ENCODE measurements around the gene MROH2A.
"Not testable (repeated sequence)": the region's sequence is repeated elsewhere in the genome, so short reads cannot be mapped to it uniquely, and the experiment has no call there.

MROH2A gene

DNA sequence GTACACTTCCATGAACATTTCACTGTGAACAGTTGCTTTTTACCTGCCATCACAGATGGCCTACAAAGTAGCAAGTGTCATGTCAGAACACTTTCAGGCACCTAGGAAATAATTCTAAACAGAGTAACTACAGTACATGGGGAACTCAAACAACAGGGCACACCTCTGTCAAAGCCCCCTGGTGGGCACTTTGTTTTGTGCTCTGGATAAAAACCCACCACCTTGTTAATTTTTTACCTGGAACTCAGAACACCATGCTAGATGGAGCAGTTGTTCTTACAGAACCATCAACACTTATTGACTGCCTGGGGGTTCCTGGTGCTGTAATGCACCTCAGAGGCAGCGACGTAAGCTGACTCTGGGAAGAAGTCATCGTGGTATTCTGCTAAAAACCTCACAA lies 87.7 kb downstream of the MROH2A start:
- DNase-seq: no peak

DNA sequence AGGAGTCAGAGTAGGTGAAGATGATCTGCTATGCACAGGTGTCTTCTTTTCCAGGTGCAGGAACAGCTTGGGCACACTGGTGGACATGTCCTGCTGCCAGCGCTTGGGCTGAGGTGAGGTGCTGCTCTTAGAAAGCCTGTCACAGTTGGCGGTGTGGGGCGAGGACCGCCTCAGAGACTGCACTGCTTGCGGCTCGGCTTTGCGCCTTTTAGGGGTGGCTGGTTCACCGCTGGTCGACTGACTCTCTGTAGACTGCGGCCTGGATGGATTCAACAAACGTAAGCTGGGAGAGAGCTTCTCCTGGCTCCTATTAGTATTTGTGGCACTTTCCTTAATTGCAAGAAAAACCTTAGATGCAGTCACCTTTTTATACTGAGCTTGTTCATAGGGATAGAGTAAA lies 88.3 kb downstream of the MROH2A start:
- no peak for DNase-seq

DNA sequence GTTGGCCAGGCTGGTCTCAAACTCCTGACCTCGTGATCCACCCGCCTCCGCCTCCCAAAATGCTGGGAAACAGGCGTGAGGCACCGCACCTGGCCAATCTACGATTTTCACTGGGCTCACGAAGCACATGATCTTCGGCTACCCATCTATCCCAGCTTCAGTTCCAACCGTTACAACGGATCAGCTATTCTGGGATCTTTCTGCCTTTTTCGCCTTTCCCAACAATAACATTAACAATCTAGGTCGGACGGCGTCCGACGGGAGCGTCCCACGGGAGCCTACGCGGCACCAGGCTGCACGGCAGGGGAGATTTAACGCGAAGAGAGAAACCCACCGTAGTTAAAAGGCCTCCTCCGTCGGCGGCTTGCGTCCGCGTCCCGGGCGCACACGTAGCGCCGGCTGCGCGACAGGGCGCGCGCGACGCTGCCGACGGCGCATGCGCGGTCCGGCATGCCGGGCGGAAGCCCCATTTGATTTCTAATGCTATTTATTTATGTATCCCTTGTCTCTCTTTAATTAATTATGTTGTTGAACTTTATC lies 89.9 kb downstream of the MROH2A start, which contains the start of gene MSL3B:
Gene MSL3B (minus strand): TSS at position 394 of the 540 bp plus-strand sequence.
- peak; percentile 47 to 54 for DNase-seq

DNA sequence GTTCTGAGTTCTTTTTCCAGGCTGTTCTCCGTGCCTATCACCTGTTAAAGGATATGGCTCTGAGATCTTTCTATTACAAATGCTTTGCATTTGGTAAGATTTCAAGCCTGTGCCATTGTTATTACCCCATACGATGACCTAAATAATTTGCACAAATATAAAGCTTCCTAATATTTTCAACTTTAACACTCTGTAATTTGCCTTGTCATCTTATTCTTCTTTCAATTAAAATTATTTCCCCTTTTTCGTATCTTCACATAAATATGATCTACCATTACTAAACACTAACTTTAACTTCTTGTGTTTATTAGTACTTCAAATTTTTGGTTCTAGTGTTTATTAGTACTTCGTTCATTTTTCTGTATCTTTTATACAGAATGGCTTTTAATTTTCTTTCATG lies 93.3 kb downstream of the MROH2A start:
- no peak for DNase-seq

DNA sequence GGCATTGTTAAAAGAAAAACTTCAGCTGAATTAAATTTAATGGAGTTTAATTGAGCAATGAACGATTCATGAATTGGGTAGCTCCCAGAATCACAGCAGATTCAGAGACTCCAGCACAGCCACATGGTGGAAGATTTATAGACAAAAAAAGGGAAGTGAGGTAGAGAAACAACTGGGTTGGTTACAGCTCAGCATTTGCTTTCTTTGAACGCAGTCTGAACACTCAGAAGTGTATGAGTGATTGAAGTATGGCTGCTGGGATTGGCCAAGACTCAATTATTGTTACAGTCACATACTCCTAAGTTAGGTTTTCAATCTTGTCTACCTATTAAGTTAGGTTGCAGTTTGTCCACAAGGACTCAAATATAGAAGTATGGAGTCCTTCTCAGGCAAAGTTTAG lies 94.0 kb downstream of the MROH2A start:
- not testable (repeated sequence) for DNase-seq

DNA sequence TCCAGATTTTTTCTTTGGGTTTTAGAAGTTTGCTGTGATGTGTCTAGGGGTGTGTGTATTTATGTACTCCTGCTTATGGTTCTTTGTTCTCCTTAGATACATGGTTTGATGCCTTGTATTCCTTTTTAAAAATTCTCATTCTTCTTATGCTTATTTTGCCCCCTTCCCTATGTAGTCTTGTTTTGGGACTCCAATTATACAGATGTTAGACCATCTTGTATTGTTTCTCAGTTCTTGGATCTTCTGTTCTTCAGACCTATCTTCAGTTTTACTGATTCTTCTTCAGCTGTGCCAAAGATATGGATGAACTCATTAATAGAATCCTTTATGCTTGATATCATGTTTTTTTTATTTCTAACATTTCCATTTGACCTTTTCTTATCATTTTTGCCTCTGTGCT lies 104.2 kb downstream of the MROH2A start:
- no peak for DNase-seq

Data from activated CD4-positive, alpha-beta T cell treated with anti-CD3 and anti-CD28 coated beads for 4 hours (primary cell).